ENCODE results near the gene ALDH3A1. TPM values are rescaled to one million over a fixed set of nuclear protein-coding genes. Genes with fewer than 3 reads are reported as not detected.

The ALDH3A1 gene
- polyA plus RNA-seq, 1 donor from 2014 or later: 0.10 TPM

- H2AFZ ChIP-seq (ENCODE audit: low read depth, low read length): no peak overlapping the region
- H3K79me2 ChIP-seq (replicated peaks; ENCODE audit: insufficient read depth, low read length): no peaks in the 10 kb centered on the region
- no peaks in the 10 kb centered on the region for H3K9me2 ChIP-seq (ENCODE audit: insufficient read depth, low read length)
- no peaks in the 10 kb centered on the region for H4K20me1 ChIP-seq (ENCODE audit: insufficient read depth)
- TF ChIP-seq POLR2AphosphoS5 (IDR thresholded peaks at IDR 0.05): no peak
- no peak for TF ChIP-seq EZH2 (IDR thresholded peaks at IDR 0.05; ENCODE audit: borderline replicate concordance, insufficient read depth, low read length, poor library complexity, severe bottlenecking)
- no peak for TF ChIP-seq TAF1 (IDR thresholded peaks at IDR 0.05; ENCODE audit: low read depth)
- TF ChIP-seq MXI1 (conservative IDR thresholded peaks at IDR 0.05; ENCODE audit: poor library complexity, severe bottlenecking): no peak
- TF ChIP-seq CTCF (IDR thresholded peaks at IDR 0.05; ENCODE audit: poor library complexity, severe bottlenecking): no peak
- H3K36me3 ChIP-seq (ENCODE audit: insufficient read depth, low read length): no peaks in the 10 kb centered on the region
- H3K27ac ChIP-seq (ENCODE audit: low read length): no peak overlapping the region
- no peak overlapping the region for H3K4me3 ChIP-seq (ENCODE audit: low read length)
- no peaks in the 10 kb centered on the region for H3K27me3 ChIP-seq (ENCODE audit: insufficient read depth, low read depth, low read length)
- no peak overlapping the region for H3K9ac ChIP-seq (ENCODE audit: low read length)
- H3K4me2 ChIP-seq (ENCODE audit: low read length): no peak overlapping the region
- H3K9me3 ChIP-seq (ENCODE audit: low read length): no peaks in the 10 kb centered on the region
- no peaks in the 10 kb centered on the region for H3F3A ChIP-seq (ENCODE audit: insufficient read depth, low read length, poor library complexity, severe bottlenecking)
Measured at GRCh38 chr17:19737305-19738072, 10.6 kb downstream of the ALDH3A1 start.

GRCh38 chr17:19736071-19736470 is 12.0 kb downstream of the ALDH3A1 start:
- H3K36me3 ChIP-seq (ENCODE audit: insufficient read depth, low read length): no peaks in the 10 kb centered on the region
- H3K79me2 ChIP-seq (replicated peaks; ENCODE audit: insufficient read depth, low read length): no peaks in the 10 kb centered on the region
- no peak overlapping the region for H3K27ac ChIP-seq (ENCODE audit: low read length)
- no peaks in the 10 kb centered on the region for H3K9me3 ChIP-seq (ENCODE audit: low read length)
- no peaks in the 10 kb centered on the region for H4K20me1 ChIP-seq (ENCODE audit: insufficient read depth)
- no peaks in the 10 kb centered on the region for H3K9me2 ChIP-seq (ENCODE audit: insufficient read depth, low read length)
- H3K9ac ChIP-seq (ENCODE audit: low read length): no peak overlapping the region
- TF ChIP-seq EP300 (conservative IDR thresholded peaks at IDR 0.05; ENCODE audit: poor library complexity, severe bottlenecking) (no peak), RAD21 (conservative IDR thresholded peaks at IDR 0.05) (no peak), EZH2 (IDR thresholded peaks at IDR 0.05; ENCODE audit: borderline replicate concordance, insufficient read depth, low read length, poor library complexity, severe bottlenecking) (no peak), TAF1 (IDR thresholded peaks at IDR 0.05; ENCODE audit: low read depth) (no peak), MXI1 (conservative IDR thresholded peaks at IDR 0.05; ENCODE audit: poor library complexity, severe bottlenecking) (no peak), CTCF (IDR thresholded peaks at IDR 0.05; ENCODE audit: poor library complexity, severe bottlenecking) (no peak), SMC3 (conservative IDR thresholded peaks at IDR 0.05; ENCODE audit: poor library complexity) (no peak), REST (IDR thresholded peaks at IDR 0.05; ENCODE audit: borderline replicate concordance) (no peak), POLR2AphosphoS5 (IDR thresholded peaks at IDR 0.05) (no peak)
- H2AFZ ChIP-seq (ENCODE audit: low read depth, low read length): no peak overlapping the region
- H3K4me2 ChIP-seq (ENCODE audit: low read length): no peak overlapping the region
- no peak overlapping the region for H3K4me3 ChIP-seq (ENCODE audit: low read length)
- no peaks in the 10 kb centered on the region for H3K27me3 ChIP-seq (ENCODE audit: insufficient read depth, low read depth, low read length)
- H3F3A ChIP-seq (ENCODE audit: insufficient read depth, low read length, poor library complexity, severe bottlenecking): no peaks in the 10 kb centered on the region
